Cardiac muscle cell (in vitro differentiated cells and primary cell): Measurements from ENCODE around the gene MLPH. TPM values are rescaled to one million over a fixed set of nuclear protein-coding genes. Genes with fewer than 3 reads are reported as not detected.

ENCODE experiments used
- DNase-seq, 2 donors: peaks; one replicate each; pipeline versions ENCODE4 v3.0.0 to v3.0.0-alpha.2; 2010 to 2017; ENCODE audit warnings: low read depth in 1 of 2, low spot score in 1 of 2
- H3K27ac ChIP-seq: fragments of 200-600 bp; sonication (generic); 2 replicates; pipeline ENCODE4 v1.5.1; 2016
- H3K27me3 ChIP-seq: fragments of 200-600 bp; sonication (generic); 2 replicates; pipeline ENCODE4 v1.6.0; 2016; ENCODE audit warnings: control low read depth
- H3K36me3 ChIP-seq: fragments of 200-600 bp; sonication (generic); 2 replicates; pipeline ENCODE4 v1.5.1; 2016; ENCODE audit warnings: control low read depth
- H3K4me1 ChIP-seq: fragments of 200-600 bp; sonication (generic); 2 replicates; pipeline ENCODE4 v1.8.1; 2017; ENCODE audit warnings: low read depth, mild to moderate bottlenecking, mixed run types
- H3K4me3 ChIP-seq: fragments of 200-600 bp; sonication (generic); 2 replicates; pipeline ENCODE4 v1.5.1; 2016; ENCODE audit warnings: mild to moderate bottlenecking
- H3K9me3 ChIP-seq: fragments of 200-600 bp; sonication (generic); 2 replicates; pipeline ENCODE4 v1.5.1; 2017; ENCODE audit warnings: low read depth, mild to moderate bottlenecking, control low read depth
- polyA plus RNA-seq: library from polyadenylated mRNA; unstranded; fragments of >200 nt; fragmentation: Nextera tagmentation; extraction: Ambion mirVana; gene quantifications from 2 replicates; pipeline ENCODE4 v1.2.1, GENCODE V29; 2016
- total RNA-seq: library from RNA; depleted of rRNA; stranded (reverse); fragments of >200 nt; gene quantifications from 2 replicates; pipeline ENCODE4 v1.2.3, GENCODE V29; 2016
- TF ChIP-seq, protein P1 (sequence below): IDR thresholded peaks from 2 replicates; pipeline ENCODE4 v1.5.1; 2012; ENCODE audit warnings: low read depth, mild to moderate bottlenecking, low read length

MLPH gene
- total and polyA plus RNA-seq, 2 experiments from 2014 or later: 0.27 to 1.4 TPM

DNA sequence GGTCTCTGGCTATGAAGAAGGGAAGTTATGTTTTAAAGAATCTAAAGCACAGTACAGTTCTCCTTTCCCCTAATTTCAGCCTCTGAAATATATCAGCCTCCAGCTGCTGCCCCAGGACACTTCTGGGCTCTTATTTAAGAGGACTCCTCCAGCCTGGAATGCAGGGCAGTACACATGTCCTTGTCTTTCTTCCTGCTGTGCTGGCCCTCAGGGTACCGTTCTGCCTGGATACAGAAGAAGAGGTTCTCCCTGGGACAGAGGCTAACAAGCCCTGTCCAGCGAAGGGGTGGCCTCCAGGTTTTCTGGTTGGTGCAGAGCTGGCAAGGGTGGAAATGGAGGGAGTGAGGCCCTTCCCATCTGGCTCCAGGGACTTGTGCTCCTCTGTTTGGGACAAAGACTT is 22.1 kb downstream of the MLPH start:
- H3K27ac ChIP-seq: no peak overlapping the region
- H3K4me3 ChIP-seq: no peak overlapping the region
- H3K36me3 ChIP-seq: no peaks in the 10 kb centered on the region
- peaks cover 13% of the 10 kb centered on the region for H3K4me1 ChIP-seq
- no peaks in the 10 kb centered on the region for H3K9me3 ChIP-seq
- TF ChIP-seq, protein P1, sequence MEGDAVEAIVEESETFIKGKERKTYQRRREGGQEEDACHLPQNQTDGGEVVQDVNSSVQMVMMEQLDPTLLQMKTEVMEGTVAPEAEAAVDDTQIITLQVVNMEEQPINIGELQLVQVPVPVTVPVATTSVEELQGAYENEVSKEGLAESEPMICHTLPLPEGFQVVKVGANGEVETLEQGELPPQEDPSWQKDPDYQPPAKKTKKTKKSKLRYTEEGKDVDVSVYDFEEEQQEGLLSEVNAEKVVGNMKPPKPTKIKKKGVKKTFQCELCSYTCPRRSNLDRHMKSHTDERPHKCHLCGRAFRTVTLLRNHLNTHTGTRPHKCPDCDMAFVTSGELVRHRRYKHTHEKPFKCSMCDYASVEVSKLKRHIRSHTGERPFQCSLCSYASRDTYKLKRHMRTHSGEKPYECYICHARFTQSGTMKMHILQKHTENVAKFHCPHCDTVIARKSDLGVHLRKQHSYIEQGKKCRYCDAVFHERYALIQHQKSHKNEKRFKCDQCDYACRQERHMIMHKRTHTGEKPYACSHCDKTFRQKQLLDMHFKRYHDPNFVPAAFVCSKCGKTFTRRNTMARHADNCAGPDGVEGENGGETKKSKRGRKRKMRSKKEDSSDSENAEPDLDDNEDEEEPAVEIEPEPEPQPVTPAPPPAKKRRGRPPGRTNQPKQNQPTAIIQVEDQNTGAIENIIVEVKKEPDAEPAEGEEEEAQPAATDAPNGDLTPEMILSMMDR: no peak
- no peaks in the 10 kb centered on the region for H3K27me3 ChIP-seq
- no peak for DNase-seq

DNA sequence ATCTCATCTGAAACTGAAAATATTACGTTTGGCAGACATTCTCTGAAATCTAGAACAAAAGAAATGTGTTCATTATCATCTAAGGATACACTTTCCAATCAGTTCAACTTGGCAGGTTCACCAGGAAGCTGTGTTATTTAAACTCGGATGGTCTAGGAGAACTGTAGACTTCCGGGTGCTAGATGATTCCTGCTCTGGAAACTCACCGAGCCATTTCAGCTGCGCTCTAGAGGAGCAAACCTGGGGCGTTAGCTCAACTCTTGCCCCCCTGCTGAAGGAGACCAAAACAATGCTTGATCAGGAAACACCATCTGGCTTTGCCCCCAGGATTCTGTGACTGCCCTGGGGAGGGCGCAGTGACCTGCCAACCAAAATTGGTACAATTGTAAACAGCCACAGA is 22.9 kb downstream of the MLPH start:
- H3K4me1 ChIP-seq: peaks cover 20% of the 10 kb centered on the region
- H3K9me3 ChIP-seq: no peaks in the 10 kb centered on the region
- no peak for DNase-seq
- no peak overlapping the region for H3K4me3 ChIP-seq
- no peak overlapping the region for H3K27ac ChIP-seq
- no peaks in the 10 kb centered on the region for H3K27me3 ChIP-seq
- H3K36me3 ChIP-seq: no peaks in the 10 kb centered on the region
- TF ChIP-seq, protein P1: no peak

DNA sequence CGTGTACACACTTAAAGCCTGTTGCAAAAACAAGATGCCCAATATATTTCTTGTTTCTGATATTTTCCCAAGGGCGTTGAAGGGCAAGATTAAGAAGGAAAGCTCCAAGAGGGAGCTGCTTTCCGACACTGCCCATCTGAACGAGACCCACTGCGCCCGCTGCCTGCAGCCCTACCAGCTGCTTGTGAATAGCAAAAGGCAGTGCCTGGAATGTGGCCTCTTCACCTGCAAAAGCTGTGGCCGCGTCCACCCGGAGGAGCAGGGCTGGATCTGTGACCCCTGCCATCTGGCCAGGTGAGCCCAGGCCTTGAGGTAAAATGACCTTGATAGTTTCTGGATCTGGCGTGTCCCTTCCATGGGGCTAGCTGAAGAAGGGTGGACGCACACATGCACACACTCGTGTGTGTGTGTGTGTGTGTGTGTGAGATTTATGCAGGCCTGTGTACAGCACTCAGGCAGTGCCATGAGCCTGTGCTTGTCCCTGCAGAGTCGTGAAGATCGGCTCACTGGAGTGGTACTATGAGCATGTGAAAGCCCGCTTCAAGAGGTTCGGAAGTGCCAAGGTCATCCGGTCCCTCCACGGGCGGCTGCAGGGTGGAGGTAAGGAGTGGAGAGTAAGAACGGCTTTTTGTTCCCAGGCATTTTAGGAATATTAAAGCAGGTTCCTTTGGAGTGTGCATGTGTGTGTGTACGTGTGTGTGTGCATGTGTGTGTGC is 23.6 kb downstream of the MLPH start:
- peaks cover 27% of the 10 kb centered on the region for H3K4me1 ChIP-seq
- peak in 1 of 2 donors; percentile 13 for DNase-seq
- no peak overlapping the region for H3K4me3 ChIP-seq
- H3K9me3 ChIP-seq: no peaks in the 10 kb centered on the region
- H3K27ac ChIP-seq: no peak overlapping the region
- no peaks in the 10 kb centered on the region for H3K36me3 ChIP-seq
- TF ChIP-seq, protein P1: no peak
- no peaks in the 10 kb centered on the region for H3K27me3 ChIP-seq

DNA sequence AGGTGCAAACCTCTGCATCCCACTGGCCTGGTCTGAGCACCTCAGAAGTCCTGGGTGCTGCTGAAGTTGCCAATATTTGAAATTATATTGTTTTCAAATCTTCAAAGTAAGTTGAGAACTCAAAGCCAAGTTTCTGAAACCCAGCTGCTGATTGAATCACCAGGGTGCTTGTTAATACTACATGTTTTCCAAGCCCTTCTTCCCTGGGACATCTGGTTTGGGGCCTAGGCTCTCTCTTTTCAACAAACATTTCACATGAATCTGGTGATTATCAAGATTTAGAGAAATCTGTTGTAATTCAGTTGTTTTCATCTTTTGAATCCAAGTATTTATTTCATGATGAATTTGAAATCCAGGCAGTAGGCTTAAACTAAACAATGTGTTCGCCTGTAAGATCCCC is 24.4 kb downstream of the MLPH start:
- H3K4me3 ChIP-seq: no peak overlapping the region
- H3K4me1 ChIP-seq: peaks cover 34% of the 10 kb centered on the region
- H3K9me3 ChIP-seq: no peaks in the 10 kb centered on the region
- TF ChIP-seq, protein P1: no peak
- DNase-seq: no peak
- no peaks in the 10 kb centered on the region for H3K36me3 ChIP-seq
- no peak overlapping the region for H3K27ac ChIP-seq
- H3K27me3 ChIP-seq: no peaks in the 10 kb centered on the region

DNA sequence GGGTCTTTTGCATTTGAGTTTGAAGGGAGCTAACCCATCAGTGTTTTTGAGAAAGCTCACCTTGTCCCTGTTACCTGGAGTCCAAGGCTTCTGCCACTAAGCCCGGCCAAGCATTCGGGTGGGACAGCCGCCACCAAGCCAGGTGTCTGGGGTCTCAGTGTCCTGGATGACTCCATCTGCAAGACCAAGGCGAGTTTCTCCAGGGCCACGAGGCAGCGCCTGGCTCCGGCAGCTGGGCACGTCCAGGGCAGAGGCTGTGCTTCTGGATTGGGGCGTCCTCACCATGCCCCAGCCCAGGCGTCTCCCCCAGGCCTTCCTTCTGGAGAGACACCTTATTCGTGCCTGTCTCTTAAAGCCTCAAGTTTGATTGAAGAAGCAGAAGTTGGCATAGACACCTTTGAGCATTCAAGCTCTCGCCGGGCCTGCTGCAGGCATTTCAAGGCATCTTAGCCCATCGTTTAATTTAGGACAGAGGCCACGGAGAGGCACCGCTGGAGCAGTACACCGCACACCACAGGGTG is 24.9 kb downstream of the MLPH start:
- no peak overlapping the region for H3K4me3 ChIP-seq
- H3K36me3 ChIP-seq: no peaks in the 10 kb centered on the region
- no peaks in the 10 kb centered on the region for H3K9me3 ChIP-seq
- no peak for DNase-seq
- TF ChIP-seq, protein P1: no peak
- H3K27ac ChIP-seq: no peak overlapping the region
- H3K4me1 ChIP-seq: peaks cover 34% of the 10 kb centered on the region
- H3K27me3 ChIP-seq: no peaks in the 10 kb centered on the region
